Measurements from ENCODE around the gene ERBB2. TPM values are rescaled to one million over a fixed set of nuclear protein-coding genes. Genes with fewer than 3 reads are reported as not detected.

ERBB2 gene
- total RNA-seq, 4 donors from 2014 or later: 144 to 192 (median 173) TPM

DNA sequence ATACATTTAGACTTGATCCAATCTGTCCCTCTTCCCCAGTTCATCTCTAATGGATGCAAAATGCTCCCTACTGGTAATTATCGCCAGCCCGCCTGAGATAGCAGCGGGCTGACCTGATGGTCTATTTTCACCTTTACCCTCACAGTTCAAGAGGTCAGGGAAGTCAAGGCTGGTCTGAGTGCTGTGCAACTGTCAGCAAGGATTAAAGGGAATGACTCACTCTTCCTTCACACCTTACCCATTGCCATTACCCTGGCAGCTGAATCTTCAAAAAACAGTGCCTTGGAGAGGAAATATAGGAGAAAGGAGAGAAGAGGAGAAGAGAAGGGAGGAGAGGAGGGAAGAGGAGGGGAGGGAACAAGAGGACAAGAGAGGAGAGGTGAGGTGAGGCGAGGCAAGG is 74.2 kb downstream of the ERBB2 start:
- Histone ChIP-seq H3K9me3 (no peaks in the 10 kb centered on the region), H3K27me3 (peaks cover 9% of the 10 kb centered on the region), H3K4me1 (peaks cover 7% of the 10 kb centered on the region), H3K36me3 (no peaks in the 10 kb centered on the region), H3K4me3 (no peak overlapping the region), H3K27ac (no peak overlapping the region)
- TF ChIP-seq, protein P1, sequence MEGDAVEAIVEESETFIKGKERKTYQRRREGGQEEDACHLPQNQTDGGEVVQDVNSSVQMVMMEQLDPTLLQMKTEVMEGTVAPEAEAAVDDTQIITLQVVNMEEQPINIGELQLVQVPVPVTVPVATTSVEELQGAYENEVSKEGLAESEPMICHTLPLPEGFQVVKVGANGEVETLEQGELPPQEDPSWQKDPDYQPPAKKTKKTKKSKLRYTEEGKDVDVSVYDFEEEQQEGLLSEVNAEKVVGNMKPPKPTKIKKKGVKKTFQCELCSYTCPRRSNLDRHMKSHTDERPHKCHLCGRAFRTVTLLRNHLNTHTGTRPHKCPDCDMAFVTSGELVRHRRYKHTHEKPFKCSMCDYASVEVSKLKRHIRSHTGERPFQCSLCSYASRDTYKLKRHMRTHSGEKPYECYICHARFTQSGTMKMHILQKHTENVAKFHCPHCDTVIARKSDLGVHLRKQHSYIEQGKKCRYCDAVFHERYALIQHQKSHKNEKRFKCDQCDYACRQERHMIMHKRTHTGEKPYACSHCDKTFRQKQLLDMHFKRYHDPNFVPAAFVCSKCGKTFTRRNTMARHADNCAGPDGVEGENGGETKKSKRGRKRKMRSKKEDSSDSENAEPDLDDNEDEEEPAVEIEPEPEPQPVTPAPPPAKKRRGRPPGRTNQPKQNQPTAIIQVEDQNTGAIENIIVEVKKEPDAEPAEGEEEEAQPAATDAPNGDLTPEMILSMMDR (IDR thresholded peaks at IDR 0.05): no peak
- TF ChIP-seq POLR2AphosphoS5 (IDR thresholded peaks at IDR 0.05) (no peak), POLR2A (IDR thresholded peaks at IDR 0.05) (no peak), EP300 (IDR thresholded peaks at IDR 0.05) (no peak)
- no peak for DNase-seq (ENCODE audit: low spot score in 2 of 2)
- 82% methylated on average over 4 of the region's 4 CpGs for WGBS

DNA sequence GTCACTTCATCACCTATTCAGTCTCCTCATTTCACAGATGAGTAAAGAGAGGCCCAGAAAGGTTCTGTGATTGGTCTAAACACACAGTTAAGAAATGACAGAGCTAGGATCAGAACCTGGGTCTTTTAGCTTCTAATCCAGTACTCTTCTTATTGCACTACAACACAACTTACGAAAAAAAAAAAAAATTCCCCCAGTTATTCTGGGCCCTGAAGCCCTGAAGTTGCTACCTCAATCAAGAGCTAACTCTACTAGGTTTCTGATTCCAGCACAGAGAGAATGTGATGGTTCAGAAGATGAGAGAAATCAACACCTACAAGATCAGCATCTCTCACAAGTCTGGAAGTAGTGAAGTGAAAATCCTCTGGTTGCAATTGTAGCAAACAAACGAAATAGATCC is 75.2 kb downstream of the ERBB2 start:
- 91% methylated on average over 2 of the region's 2 CpGs for WGBS
- Histone ChIP-seq H3K4me1 (no peaks in the 10 kb centered on the region), H3K36me3 (no peaks in the 10 kb centered on the region), H3K4me3 (no peak overlapping the region), H3K27me3 (peaks cover 12% of the 10 kb centered on the region), H3K27ac (no peak overlapping the region), H3K9me3 (no peaks in the 10 kb centered on the region)
- TF ChIP-seq, protein P1 (IDR thresholded peaks at IDR 0.05): no peak
- TF ChIP-seq POLR2A (IDR thresholded peaks at IDR 0.05): no peak
- no peak for TF ChIP-seq EP300 (IDR thresholded peaks at IDR 0.05)
- no peak for TF ChIP-seq POLR2AphosphoS5 (IDR thresholded peaks at IDR 0.05)
- DNase-seq (ENCODE audit: low spot score in 2 of 2): no peak

DNA sequence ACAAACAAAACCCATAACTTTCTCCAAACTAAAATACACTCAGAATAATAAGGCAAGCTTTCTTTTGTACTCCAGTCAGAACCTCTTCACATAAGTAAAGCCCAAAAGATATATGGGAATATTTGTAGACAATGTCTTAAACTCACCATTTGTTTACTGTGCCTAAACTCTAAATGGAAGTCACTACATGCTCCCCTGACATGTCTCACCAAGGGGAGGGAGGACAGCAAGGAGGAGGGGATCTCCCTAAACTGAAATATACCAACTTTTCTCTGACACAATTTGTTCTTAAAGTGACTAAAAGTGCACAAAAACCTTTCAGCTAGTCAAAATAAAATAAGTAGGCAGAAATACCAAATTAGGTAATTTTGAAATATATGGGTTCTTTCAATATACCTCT is 76.4 kb downstream of the ERBB2 start:
- TF ChIP-seq EP300 (IDR thresholded peaks at IDR 0.05): no peak
- TF ChIP-seq, protein P1 (IDR thresholded peaks at IDR 0.05): no peak
- TF ChIP-seq POLR2A (IDR thresholded peaks at IDR 0.05): no peak
- TF ChIP-seq POLR2AphosphoS5 (IDR thresholded peaks at IDR 0.05): no peak
- Histone ChIP-seq H3K36me3 (no peaks in the 10 kb centered on the region), H3K4me3 (no peak overlapping the region), H3K4me1 (peaks cover 5% of the 10 kb centered on the region), H3K27me3 (peaks cover 16% of the 10 kb centered on the region), H3K27ac (no peak overlapping the region), H3K9me3 (no peaks in the 10 kb centered on the region)
- no peak for DNase-seq (ENCODE audit: low spot score in 2 of 2)

DNA sequence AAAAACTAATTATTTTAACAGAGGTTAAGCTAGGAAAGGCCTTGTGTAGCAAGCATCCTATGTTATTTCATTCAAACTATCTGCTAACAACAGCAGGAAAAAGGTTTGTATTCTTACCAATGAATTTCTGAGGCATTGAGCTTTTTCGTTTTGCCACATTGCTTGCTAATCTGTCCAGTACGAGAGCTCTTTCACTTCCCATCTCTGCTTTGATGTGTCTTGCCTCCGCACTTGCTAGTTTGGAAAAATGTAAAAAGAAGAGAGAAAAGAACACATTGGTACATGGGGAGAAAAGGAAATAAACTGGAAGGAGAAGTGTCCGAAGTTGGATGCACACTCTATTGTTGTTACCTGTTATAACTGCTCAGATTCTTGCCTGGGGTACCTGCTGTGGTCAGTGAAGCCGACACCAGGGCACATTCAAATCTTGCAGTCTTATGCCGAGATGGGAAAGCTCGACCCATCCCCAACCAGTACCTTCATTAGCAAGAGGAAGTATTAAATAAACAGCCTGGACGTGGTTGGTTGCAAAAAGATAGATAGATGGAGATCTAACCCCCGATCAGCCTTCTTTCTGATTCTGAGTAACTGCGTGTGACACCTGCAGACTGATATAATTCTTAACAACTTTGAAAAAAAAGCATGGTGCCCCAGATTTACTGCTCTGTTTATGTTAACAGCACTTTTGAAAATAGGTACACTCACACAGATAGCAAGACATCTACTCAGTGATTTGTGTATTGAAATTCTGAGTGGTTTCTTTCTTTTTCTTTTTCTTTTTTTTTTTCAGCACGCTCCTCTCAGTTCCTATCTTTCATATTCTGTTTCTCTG is 77.9 kb downstream of the ERBB2 start:
- TF ChIP-seq EP300 (IDR thresholded peaks at IDR 0.05): no peak
- no peak for TF ChIP-seq POLR2AphosphoS5 (IDR thresholded peaks at IDR 0.05)
- no peak for TF ChIP-seq POLR2A (IDR thresholded peaks at IDR 0.05)
- TF ChIP-seq, protein P1 (IDR thresholded peaks at IDR 0.05): no peak

More for the DNA sequence above, 77.9 kb downstream of the ERBB2 start:
- Histone ChIP-seq H3K27me3 (peaks cover 16% of the 10 kb centered on the region), H3K4me1 (peaks cover 15% of the 10 kb centered on the region), H3K36me3 (no peaks in the 10 kb centered on the region), H3K27ac (no peak overlapping the region), H3K9me3 (no peaks in the 10 kb centered on the region), H3K4me3 (no peak overlapping the region)
- WGBS: 66% methylated on average over 11 of the region's 11 CpGs
- DNase-seq (ENCODE audit: low spot score in 2 of 2): no peak

Other genes starting within 250 kb of the ERBB2 start
- 10 to 100 TPM; 26.8 to 32.4 (median 29.8) TPM for gene MED1, start 248.8 kb upstream of the ERBB2 start, total RNA-seq
- 10 to 100 TPM; 50.7 to 97.9 (median 54.4) TPM for gene CDK12, start 238.6 kb upstream of the ERBB2 start, total RNA-seq
- gene NEUROD2, start 92.1 kb upstream of the ERBB2 start, total RNA-seq: not detected
- gene PPP1R1B, start 73.1 kb upstream of the ERBB2 start, total RNA-seq: 100 to 1,000 TPM in 1 of 4 donors, 10 to 100 TPM in 3; 43.7 to 112 (median 70.4) TPM
- 100 to 1,000 TPM in 2 of 4 donors, 10 to 100 TPM in 2; 51.7 to 156 (median 83.9) TPM for gene STARD3, start 62.9 kb upstream of the ERBB2 start, total RNA-seq
- gene TCAP, start 34.7 kb upstream of the ERBB2 start, total RNA-seq: 1 to 10 TPM in 2 of 4 donors, under 1 TPM in 1, not detected in 1; 0.57 to 2.4 (median 1.1) TPM
- 1 to 10 TPM in 2 of 4 donors, under 1 TPM in 2; 0.53 to 1.6 (median 1.1) TPM for gene PNMT, start 31.6 kb upstream of the ERBB2 start, total RNA-seq
- 10 to 100 TPM; 25.7 to 41.5 (median 32.7) TPM for gene PGAP3, start 12.0 kb upstream of the ERBB2 start, total RNA-seq
- 10 to 100 TPM; 43.6 to 54.1 (median 52.1) TPM for gene MIEN1, start 30.5 kb downstream of the ERBB2 start, total RNA-seq
- 100 to 1,000 TPM in 1 of 4 donors, 10 to 100 TPM in 3; 49.4 to 114 (median 72.4) TPM for gene GRB7, start 37.9 kb downstream of the ERBB2 start, total RNA-seq
- gene IKZF3, start 164.2 kb downstream of the ERBB2 start, total RNA-seq: 1 to 10 TPM in 2 of 4 donors, under 1 TPM in 2; 0.60 to 1.9 (median 1.1) TPM
- gene ZPBP2, start 168.1 kb downstream of the ERBB2 start, total RNA-seq: not detected
- gene GSDMB, start 218.6 kb downstream of the ERBB2 start, total RNA-seq: 10 to 100 TPM in 2 of 4 donors, 1 to 10 TPM in 2; 5.4 to 76.6 (median 12.1) TPM
- 10 to 100 TPM; 57.7 to 91.3 (median 77.9) TPM for gene ORMDL3, start 227.5 kb downstream of the ERBB2 start, total RNA-seq
- gene LRRC3C, start 227.7 kb downstream of the ERBB2 start, total RNA-seq: 1 to 10 TPM in 2 of 4 donors, not detected in 2; 1.1 to 2.3 TPM

Measured in suprapubic skin (tissue), 4 donors.